Panc1 (cell line): Measurements from ENCODE around the gene ECI1.

ENCODE experiments used
- CTCF ChIP-seq: fragments of 450-650 bp; IDR thresholded peaks from 2 replicates; pipeline ENCODE4 v1.5.1; 2017; ENCODE audit warnings: mild to moderate bottlenecking
- POLR2AphosphoS5 ChIP-seq: IDR thresholded peaks from 2 replicates; pipeline ENCODE4 v1.6.1; 2012; ENCODE audit warnings: mild to moderate bottlenecking, low read depth, low read length, moderate library complexity
- REST ChIP-seq, 2 experiments: IDR thresholded peaks; 2 replicates each; pipeline ENCODE4 v1.6.1; 2011 to 2012; ENCODE audit warnings: low read depth in 2 of 2, control low read depth in 1 of 2, low read length in 1 of 2, mild to moderate bottlenecking in 1 of 2, moderate library complexity in 1 of 2; ENCODE audit not compliant: insufficient read depth in 1 of 2
- TCF7L2 ChIP-seq: IDR thresholded peaks from 2 replicates; pipeline ENCODE4 v1.6.1; 2011; ENCODE audit warnings: mild to moderate bottlenecking, low read depth, low read length, inconsistent platforms

GRCh38 chr16:2199095-2199494 is 52.3 kb downstream of the ECI1 start:
- TF ChIP-seq POLR2AphosphoS5 (no peak), CTCF (no peak), REST (IDR thresholded peaks at IDR 0.05; ENCODE audit: insufficient read depth in 1 of 2, low read depth in 2 of 2, low read length in 1 of 2) (no peak), TCF7L2 (no peak)
